CD14-positive monocyte (primary cell): ENCODE results near the gene METTL24. TPM values are rescaled to one million over a fixed set of nuclear protein-coding genes. Genes with fewer than 3 reads are reported as not detected.

ENCODE experiments used
- DNase-seq, 3 donors: peaks; one replicate each; pipeline ENCODE4 v3.0.0-alpha.2; 2011 to 2022
- H2AFZ ChIP-seq: 2 replicates; pipeline ENCODE4 v1.6.0; 2012; ENCODE audit warnings: mild to moderate bottlenecking, low read depth, low read length, inconsistent platforms; ENCODE audit not compliant: insufficient read depth, poor library complexity, severe bottlenecking
- H3K27ac ChIP-seq, 2 donors: 1 replicate in 1 of 2; 2 replicates in 1 of 2; pipeline ENCODE4 v1.5.1; 2012 to 2013; ENCODE audit warnings: low read length in 2 of 2, control low read depth in 1 of 2, inconsistent platforms in 1 of 2, low read depth in 1 of 2, mild to moderate bottlenecking in 1 of 2
- H3K27me3 ChIP-seq, 2 donors: one replicate each; pipeline versions ENCODE4 v1.6.0 to v1.6.1; 2011 to 2013; ENCODE audit warnings: low read length in 2 of 2; ENCODE audit not compliant: control insufficient read depth in 2 of 2, insufficient read depth in 2 of 2
- H3K36me3 ChIP-seq, 2 donors: replicated peaks in 1 of 2; 1 replicate in 1 of 2; 2 replicates in 1 of 2; pipeline versions ENCODE4 v1.5.1 to v1.6.1; 2012 to 2013; ENCODE audit warnings: low read length in 2 of 2, control low read depth in 1 of 2, inconsistent platforms in 1 of 2, mild to moderate bottlenecking in 1 of 2; ENCODE audit not compliant: insufficient read depth in 2 of 2, control insufficient read depth in 1 of 2
- H3K4me1 ChIP-seq, 2 donors: 1 replicate in 1 of 2; 2 replicates in 1 of 2; pipeline versions ENCODE4 v1.5.1 to v1.6.1; 2012 to 2013; ENCODE audit warnings: low read length in 2 of 2, control low read depth in 1 of 2, inconsistent platforms in 1 of 2, mild to moderate bottlenecking in 1 of 2, moderate library complexity in 1 of 2; ENCODE audit not compliant: insufficient read depth in 2 of 2, control insufficient read depth in 1 of 2
- H3K4me2 ChIP-seq: replicated peaks from 2 replicates; pipeline ENCODE3; 2012; ENCODE audit warnings: low read length, moderate library complexity, mild to moderate bottlenecking; ENCODE audit not compliant: poor library complexity, severe bottlenecking; ENCODE audit errors: extremely low read depth
- H3K4me3 ChIP-seq, 3 experiments: fragments of 200-600 bp in 1 of 3; sonication (generic) in 1 of 3; replicated peaks in 1 of 3; 1 replicate in 2 of 3; 2 replicates in 1 of 3; pipeline ENCODE4 v1.5.1; 2011 to 2013; ENCODE audit warnings: low read length in 3 of 3, mild to moderate bottlenecking in 3 of 3, control low read depth in 2 of 3, low read depth in 2 of 3, inconsistent platforms in 1 of 3, moderate library complexity in 1 of 3
- H3K79me2 ChIP-seq: 2 replicates; pipeline ENCODE4 v1.6.0; 2012; ENCODE audit warnings: mild to moderate bottlenecking, control low read depth, inconsistent platforms, low read length, moderate library complexity; ENCODE audit not compliant: insufficient read depth
- H3K9ac ChIP-seq: 2 replicates; pipeline ENCODE4 v1.6.0; 2017; ENCODE audit warnings: low read length, mild to moderate bottlenecking; ENCODE audit not compliant: insufficient read depth, poor library complexity, severe bottlenecking
- H3K9me3 ChIP-seq, 2 donors: replicated peaks in 1 of 2; 1 replicate in 1 of 2; 2 replicates in 1 of 2; pipeline versions ENCODE4 v1.5.1 to v1.6.1; 2012 to 2013; ENCODE audit warnings: low read length in 2 of 2, control low read depth in 1 of 2; ENCODE audit not compliant: control insufficient read depth in 1 of 2, insufficient read depth in 1 of 2
- H4K20me1 ChIP-seq: 2 replicates; pipeline ENCODE4 v1.6.0; 2012; ENCODE audit warnings: mild to moderate bottlenecking, low read length, control low read depth, moderate library complexity; ENCODE audit not compliant: insufficient read depth
- H3K27ac Mint-ChIP-seq, 7 donors: one replicate each; pipeline ENCODE4 v1.8.0; 2020; ENCODE audit warnings: mild to moderate bottlenecking in 7 of 7, mixed read lengths in 7 of 7, moderate library complexity in 6 of 7, inconsistent platforms in 2 of 7
- H3K27me3 Mint-ChIP-seq, 3 donors: one replicate each; pipeline ENCODE4 v1.8.0; 2021 to 2022; ENCODE audit warnings: low read depth in 3 of 3, mild to moderate bottlenecking in 3 of 3, mixed read lengths in 3 of 3, moderate library complexity in 3 of 3, inconsistent platforms in 1 of 3
- H3K36me3 Mint-ChIP-seq, 2 donors: one replicate each; pipeline ENCODE4 v1.8.0; 2020; ENCODE audit warnings: mixed read lengths in 2 of 2, inconsistent platforms in 1 of 2, mild to moderate bottlenecking in 1 of 2
- H3K4me1 Mint-ChIP-seq: one replicate; pipeline ENCODE4 v1.8.0; 2020; ENCODE audit warnings: mild to moderate bottlenecking, mixed read lengths
- H3K4me3 Mint-ChIP-seq, 2 donors: one replicate each; pipeline ENCODE4 v1.8.0; 2020; ENCODE audit warnings: mild to moderate bottlenecking in 2 of 2, mixed read lengths in 2 of 2, moderate library complexity in 1 of 2
- H3K9me3 Mint-ChIP-seq, 7 donors: one replicate each; pipeline ENCODE4 v1.8.0; 2020 to 2022; ENCODE audit warnings: mixed read lengths in 7 of 7, mild to moderate bottlenecking in 6 of 7, moderate library complexity in 6 of 7, inconsistent platforms in 2 of 7
- WGBS: methylation state at CpG from one replicate; pipeline ENCODE4 v1.1.5; 2013; ENCODE audit warnings: missing lambda C conversion rate; ENCODE audit not compliant: insufficient coverage; 5-methylcytosine and 5-hydroxymethylcytosine counted together
- intact Hi-C, 2 donors: fragments of 100-400 bp; cut with micrococcal nuclease; formaldehyde crosslinking; loops; one replicate each; pipeline versions ENCODE4 v1.15.0 to v1.15.1; 2023
- polyA plus RNA-seq, 3 donors: library from polyadenylated mRNA; depleted of rRNA in 1 of 3; unstranded in 2 of 3; stranded (reverse) in 1 of 3; fragments of 300-500 nt in 2 of 3; fragments of >200 nt in 1 of 3; fragmentation: Illumina TruSeq in 2 of 3; gene quantifications; 1 replicate in 2 of 3; 2 replicates in 1 of 3; pipeline ENCODE4 v1.2.3, GENCODE V29; 2012 to 2021
- TF ChIP-seq, protein P1 (sequence below): fragments of 200-600 bp; IDR thresholded peaks from one replicate; pipeline ENCODE4 v1.8.0; 2022; ENCODE audit warnings: antibody characterized with exemption, mild to moderate bottlenecking

Gene METTL24
- polyA plus RNA-seq, 3 donors, result not detected

DNA sequence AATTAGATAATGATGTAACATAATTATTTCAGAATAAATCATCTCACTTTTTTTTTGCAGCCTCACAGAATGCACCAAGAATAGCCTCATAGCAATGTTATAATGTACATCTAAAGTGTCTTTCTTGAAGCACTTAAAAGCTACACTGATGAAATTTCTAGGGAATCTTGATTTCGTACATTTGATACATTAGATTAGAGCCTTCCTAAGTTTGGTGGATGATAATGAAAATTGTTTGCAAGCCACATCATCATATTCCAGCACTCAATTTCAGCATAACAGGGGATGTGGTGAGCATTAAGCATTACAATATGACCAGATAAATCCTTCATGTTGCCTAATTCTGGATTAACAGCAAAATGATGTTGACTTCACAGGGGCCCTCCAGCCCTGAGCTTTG is 9.7 kb upstream of the METTL24 start:
- intact Hi-C loops, result no loop called here
- no peaks in the 10 kb centered on the region for H3K9me3 ChIP-seq
- peaks cover 0 to 4% of the 10 kb centered on the region in 2 donors for H3K27me3 ChIP-seq
- H3K36me3 Mint-ChIP-seq, result no peaks in the 10 kb centered on the region
- H3K27ac Mint-ChIP-seq, result no peak overlapping the region
- no peak overlapping the region for H3K27ac ChIP-seq
- no peaks in the 10 kb centered on the region for H4K20me1 ChIP-seq
- no peak overlapping the region for H3K9ac ChIP-seq
- no peaks in the 10 kb centered on the region for H3K79me2 ChIP-seq
- H3K4me3 Mint-ChIP-seq, result no peak overlapping the region
- no peak overlapping the region for H2AFZ ChIP-seq
- H3K36me3 ChIP-seq, result no peaks in the 10 kb centered on the region
- peaks cover 6 to 7% (median 6%) of the 10 kb centered on the region in 3 donors for H3K27me3 Mint-ChIP-seq
- no peak overlapping the region for H3K4me2 ChIP-seq
- TF ChIP-seq, protein P1, sequence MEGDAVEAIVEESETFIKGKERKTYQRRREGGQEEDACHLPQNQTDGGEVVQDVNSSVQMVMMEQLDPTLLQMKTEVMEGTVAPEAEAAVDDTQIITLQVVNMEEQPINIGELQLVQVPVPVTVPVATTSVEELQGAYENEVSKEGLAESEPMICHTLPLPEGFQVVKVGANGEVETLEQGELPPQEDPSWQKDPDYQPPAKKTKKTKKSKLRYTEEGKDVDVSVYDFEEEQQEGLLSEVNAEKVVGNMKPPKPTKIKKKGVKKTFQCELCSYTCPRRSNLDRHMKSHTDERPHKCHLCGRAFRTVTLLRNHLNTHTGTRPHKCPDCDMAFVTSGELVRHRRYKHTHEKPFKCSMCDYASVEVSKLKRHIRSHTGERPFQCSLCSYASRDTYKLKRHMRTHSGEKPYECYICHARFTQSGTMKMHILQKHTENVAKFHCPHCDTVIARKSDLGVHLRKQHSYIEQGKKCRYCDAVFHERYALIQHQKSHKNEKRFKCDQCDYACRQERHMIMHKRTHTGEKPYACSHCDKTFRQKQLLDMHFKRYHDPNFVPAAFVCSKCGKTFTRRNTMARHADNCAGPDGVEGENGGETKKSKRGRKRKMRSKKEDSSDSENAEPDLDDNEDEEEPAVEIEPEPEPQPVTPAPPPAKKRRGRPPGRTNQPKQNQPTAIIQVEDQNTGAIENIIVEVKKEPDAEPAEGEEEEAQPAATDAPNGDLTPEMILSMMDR, result no peak
- H3K4me3 ChIP-seq, result no peak overlapping the region
- no peaks in the 10 kb centered on the region for H3K9me3 Mint-ChIP-seq
- DNase-seq, result no peak
- H3K4me1 ChIP-seq, result no peaks in the 10 kb centered on the region
- no peaks in the 10 kb centered on the region for H3K4me1 Mint-ChIP-seq
- no CpG with 5 or more reads among the region's 1 CpG for WGBS

DNA sequence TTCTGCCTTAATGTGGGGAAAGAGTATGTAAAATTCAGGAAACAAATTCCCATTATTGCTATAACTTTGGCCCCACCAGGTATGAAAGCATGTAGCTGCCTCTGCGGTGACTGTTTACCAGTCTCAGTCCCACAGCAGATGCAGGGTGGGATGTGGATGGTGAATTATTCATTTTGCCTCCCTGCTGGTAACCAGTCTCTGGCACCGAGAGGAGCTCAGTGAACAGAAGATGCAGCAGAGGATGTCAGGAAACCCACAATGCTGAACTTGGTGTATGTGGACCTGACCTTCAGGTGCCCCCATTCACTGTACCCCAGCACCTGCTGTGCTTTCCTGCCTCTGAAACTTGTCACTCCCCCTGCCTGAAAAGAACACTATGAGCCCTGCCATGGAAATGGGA is 8.8 kb upstream of the METTL24 start:
- H3K4me1 Mint-ChIP-seq, result no peaks in the 10 kb centered on the region

More for the DNA sequence above, 8.8 kb upstream of the METTL24 start:
- no peak overlapping the region for H3K4me2 ChIP-seq
- no peaks in the 10 kb centered on the region for H3K79me2 ChIP-seq
- TF ChIP-seq, protein P1, result no peak
- H3K9me3 Mint-ChIP-seq, result no peaks in the 10 kb centered on the region
- H3K4me1 ChIP-seq, result no peaks in the 10 kb centered on the region
- H3K4me3 ChIP-seq, result no peak overlapping the region
- H3K36me3 Mint-ChIP-seq, result no peaks in the 10 kb centered on the region
- no peaks in the 10 kb centered on the region for H4K20me1 ChIP-seq
- H3K9ac ChIP-seq, result no peak overlapping the region
- no peaks in the 10 kb centered on the region for H3K9me3 ChIP-seq
- whole genome bisulfite sequencing, result 70% methylated on average over 1 of the region's 2 CpGs
- H2AFZ ChIP-seq, result no peak overlapping the region
- H3K27ac Mint-ChIP-seq, result no peak overlapping the region
- DNase-seq, result no peak
- H3K27ac ChIP-seq, result no peak overlapping the region
- H3K4me3 Mint-ChIP-seq, result no peak overlapping the region
- peaks cover 0 to 4% of the 10 kb centered on the region in 2 donors for H3K27me3 ChIP-seq
- intact Hi-C loops, result no loop called here
- no peaks in the 10 kb centered on the region for H3K36me3 ChIP-seq
- H3K27me3 Mint-ChIP-seq, result peaks cover 4 to 13% (median 8%) of the 10 kb centered on the region in 3 donors
